GM12801 (cell line): ENCODE results near the gene LTB4R2.

Experiments
- CTCF ChIP-seq: IDR thresholded peaks from one replicate; pipeline ENCODE4 v1.5.1; 2011; ENCODE audit warnings: control low read depth; ENCODE audit not compliant: insufficient read length; ENCODE audit errors: extremely low read depth

The LTB4R2 gene

GRCh38 chr14:24343795-24344660, 34.1 kb downstream of the LTB4R2 start:
- no peak for TF ChIP-seq CTCF

- TF ChIP-seq CTCF, result no peak
Observed at GRCh38 chr14:24347134-24347533, 37.2 kb downstream of the LTB4R2 start.

- TF ChIP-seq CTCF, result no peak
Observed at GRCh38 chr14:24348186-24348585, 38.2 kb downstream of the LTB4R2 start.

- TF ChIP-seq CTCF, result no peak
Observed at GRCh38 chr14:24349742-24350141, 39.8 kb downstream of the LTB4R2 start.

- TF ChIP-seq CTCF, result no peak
Observed at GRCh38 chr14:24351517-24351916, 41.6 kb downstream of the LTB4R2 start.

GRCh38 chr14:24353559-24354481, 43.9 kb downstream of the LTB4R2 start:
- no peak for TF ChIP-seq CTCF

DNA sequence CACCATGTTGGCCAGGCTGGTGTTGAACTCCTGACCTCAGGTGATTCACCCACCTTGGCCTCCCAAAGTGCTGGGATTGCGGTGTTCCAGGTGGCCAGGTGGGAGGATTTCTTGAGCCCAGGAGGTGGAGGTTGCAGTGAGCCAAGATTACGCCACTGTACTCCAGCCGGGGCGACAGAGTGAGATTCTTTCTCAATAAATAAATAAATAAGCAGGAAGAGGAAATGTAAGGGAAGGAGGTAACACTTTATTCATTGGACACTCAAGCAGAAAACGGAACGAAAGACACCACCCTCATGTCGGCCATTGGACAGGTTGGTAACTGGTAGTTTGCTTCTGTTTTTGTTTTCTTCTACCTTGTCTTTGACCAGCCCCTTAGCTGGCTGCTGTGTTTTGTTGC, 45.1 kb downstream of the LTB4R2 start:
- no peak for TF ChIP-seq CTCF
